K562 (cell line): ENCODE data around the gene NT5DC4. TPM values are rescaled to one million over a fixed set of nuclear protein-coding genes. Genes with fewer than 3 reads are reported as not detected.

ENCODE experiments used
- JUNB ChIP-seq: fragments of 450-650 bp; formaldehyde crosslinking; conservative IDR thresholded peaks from 2 replicates; pipeline ENCODE4 v1.4.0; 2020; ENCODE audit warnings: mild to moderate bottlenecking
- MCM7 ChIP-seq, 2 experiments: fragments of 450-650 bp; IDR thresholded peaks; 2 replicates each; pipeline ENCODE4 v1.6.1; 2016 to 2018
- MGA ChIP-seq: fragments of 450-650 bp; IDR thresholded peaks from 2 replicates; pipeline ENCODE4 v1.6.1; 2016; ENCODE audit warnings: mild to moderate bottlenecking, moderate library complexity
- MNT ChIP-seq, 2 experiments: fragments of 450-650 bp; conservative IDR thresholded peaks; 2 replicates each; pipeline ENCODE4 v1.6.1; 2017; ENCODE audit warnings: mild to moderate bottlenecking in 2 of 2, moderate library complexity in 2 of 2
- NR2C2 ChIP-seq, 2 experiments: fragments of 200-800 bp in 1 of 2; sonication (Bioruptor generic) in 1 of 2; sonication (generic) in 1 of 2; formaldehyde crosslinking in 1 of 2; IDR thresholded peaks; 2 replicates each; pipeline versions ENCODE4 v1.6.1 to v1.8.0; 2016 to 2022; ENCODE audit warnings: mild to moderate bottlenecking in 1 of 2, missing compliant biosample characterization in 1 of 2, missing genetic modification characterization in 1 of 2, missing genetic modification reagents in 1 of 2
- SMAD4 ChIP-seq: fragments of 250-450 bp; sonication (Bioruptor Pico); conservative IDR thresholded peaks from 2 replicates; pipeline ENCODE4 v1.8.0; 2021; ENCODE audit warnings: inconsistent platforms, mild to moderate bottlenecking, moderate library complexity
- ZKSCAN8 ChIP-seq: fragments of 200-800 bp; sonication (Bioruptor generic); IDR thresholded peaks from 2 replicates; pipeline ENCODE4 v1.6.1; 2016; ENCODE audit warnings: missing genetic modification characterization, missing compliant biosample characterization
- ZNF143 ChIP-seq: sonication (generic); formaldehyde crosslinking; IDR thresholded peaks from 2 replicates; pipeline ENCODE4 v1.9.0; 2022; ENCODE audit warnings: mild to moderate bottlenecking, missing genetic modification reagents
- ZNF609 ChIP-seq: sonication (generic); formaldehyde crosslinking; IDR thresholded peaks from 2 replicates; pipeline ENCODE4 v1.8.1; 2023; ENCODE audit warnings: missing genetic modification reagents, mild to moderate bottlenecking, borderline replicate concordance
- polyA plus RNA-seq, 8 experiments: library from polyadenylated mRNA; depleted of rRNA in 4 of 8; stranded (reverse) in 5 of 8; unstranded in 3 of 8; fragments of >200 nt; fragmentation: Nextera tagmentation in 2 of 8; fragmentation: Illumina TruSeq in 1 of 8; extraction: Ambion mirVana in 2 of 8; extraction: Trizol in 1 of 8; gene quantifications; 2 replicates each; pipeline versions ENCODE4 v1.2.1 to v1.2.3, GENCODE V29; 2011 to 2014; ENCODE audit warnings: inconsistent platforms in 1 of 8, missing spikeins in 1 of 8
- total RNA-seq, 7 experiments: library from RNA; depleted of rRNA in 6 of 7; stranded (reverse); fragments of >200 nt in 6 of 7; fragmentation: Illumina TruSeq in 2 of 7; extraction: Trizol in 2 of 7; gene quantifications; 2 replicates each; pipeline versions ENCODE4 v1.2.1 to v1.2.3, GENCODE V29; 2011 to 2021; ENCODE audit warnings: low replicate concordance in 1 of 7

NT5DC4 gene
- total and polyA plus RNA-seq, 9 of the 15 experiments (the other 6 are each of a cell fraction or from before 2014, with no cell fraction given), result 0.44 to 6.9 (median 2.5) TPM

GRCh38 chr2:112692495-112692911 lies 28.3 kb upstream of the NT5DC4 start (continued):
- TF ChIP-seq MGA (no peak), JUNB (0 out of 2 replicates have a peak, but pooled peaks have one; percentile 26), NR2C2 (CRISPR knock-in tag; IDR thresholded peaks at IDR 0.05) (peak; percentile 91), NR2C2 (tag; IDR thresholded peaks at IDR 0.05) (peak; percentile 95), MNT (conservative IDR thresholded peaks at IDR 0.05) (0 out of 4 replicates have a peak, but pooled peaks of 1 of the 2 experiments have one; percentile 21), SMAD4 (0 out of 2 replicates have a peak, but pooled peaks have one; percentile 31), ZNF609 (CRISPR knock-in tag) (0 out of 2 replicates have a peak, but pooled peaks have one; percentile 46), ZKSCAN8 (CRISPR knock-in tag) (0 out of 2 replicates have a peak, but pooled peaks have one; percentile 42), ZNF143 (CRISPR knock-in tag) (0 out of 2 replicates have a peak, but pooled peaks have one; percentile 4), MCM7 (IDR thresholded peaks at IDR 0.05) (no peak)
